SH-SY5Y (cell line): ENCODE measurements around the gene HILPDA.

Experiments used
- GATA2 ChIP-seq: IDR thresholded peaks from 2 replicates; pipeline ENCODE4 v1.6.1; 2011; ENCODE audit warnings: mild to moderate bottlenecking, low read depth, low read length
- GATA3 ChIP-seq: IDR thresholded peaks from 2 replicates; pipeline ENCODE4 v1.6.1; 2011; ENCODE audit warnings: low read depth, mild to moderate bottlenecking, low read length, moderate library complexity

DNA sequence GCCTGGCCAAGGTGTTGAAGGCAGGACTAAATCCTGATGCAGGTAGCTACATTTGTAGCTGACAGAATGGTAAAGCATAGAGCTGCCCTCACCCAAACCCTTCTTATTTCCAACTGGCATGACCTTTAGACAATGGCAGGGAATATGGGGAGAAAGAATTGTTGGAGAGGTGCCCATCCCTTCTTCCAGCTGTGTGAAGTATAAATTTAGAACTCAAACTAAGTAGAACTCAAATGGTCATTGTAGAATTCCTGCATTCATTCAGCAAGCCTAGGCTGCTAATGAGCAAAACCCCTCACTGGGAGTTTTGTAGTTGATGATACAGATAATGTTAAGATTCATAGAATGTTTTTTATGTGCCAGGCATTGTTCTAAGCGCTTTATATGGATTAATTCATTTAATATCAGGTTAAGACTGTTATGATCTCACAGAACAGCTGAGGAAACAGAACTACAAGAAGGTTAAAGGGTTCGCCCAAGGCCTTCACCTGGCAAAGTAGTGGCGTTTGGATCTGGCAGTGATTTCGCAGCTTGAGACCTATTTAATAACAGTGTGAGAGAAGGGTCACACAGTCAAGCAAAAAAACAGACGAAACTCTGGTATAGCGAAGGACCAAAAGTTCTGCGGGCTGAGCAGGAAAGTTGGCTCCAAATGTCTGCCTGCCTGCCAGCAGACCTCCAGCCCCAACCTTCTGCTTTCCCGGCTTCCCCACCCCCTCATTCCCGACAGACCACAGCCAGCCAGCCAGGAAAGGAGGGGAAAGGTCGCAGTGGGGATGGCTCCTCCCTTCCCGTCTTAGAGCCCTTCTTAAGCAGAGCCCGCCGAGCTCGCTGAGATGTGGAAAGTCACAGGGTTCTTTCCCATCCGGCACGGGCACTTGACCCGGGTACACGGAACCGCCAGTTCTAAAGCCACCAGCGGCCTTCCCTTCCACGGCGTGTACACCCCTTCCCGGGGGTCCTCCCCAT, 1.6 kb upstream of the HILPDA start:
- no peak for TF ChIP-seq GATA2
- TF ChIP-seq GATA3: no peak
